Activated naive CD4-positive, alpha-beta T cell treated with anti-CD3 and anti-CD28 coated beads, Interleukin-2, amount 50 U/mL, for 72 hours (primary cell): ENCODE data around the gene ACSS2. TPM values are rescaled to one million over a fixed set of nuclear protein-coding genes. Genes with fewer than 3 reads are reported as not detected.
"Not testable (repeated sequence)": the region's sequence is repeated elsewhere in the genome, so short reads cannot be mapped to it uniquely, and the experiment has no call there.

Source experiments
- ATAC-seq, 2 donors: fragments of 150-1000 bp; cut with Tn5 transposase; 2 replicates each; pipeline ENCODE4 v1.10.0; 2021; ENCODE audit warnings: mild to moderate bottlenecking in 2 of 2, moderate library complexity in 2 of 2
- DNase-seq, 2 donors: peaks; one replicate each; pipeline ENCODE4 v3.0.0; 2021 to 2022; ENCODE audit warnings: low spot score in 2 of 2
- H3K27ac Mint-ChIP-seq, 2 donors: one replicate each; pipeline ENCODE4 v1.8.0; 2022; ENCODE audit warnings: mild to moderate bottlenecking in 2 of 2, mixed read lengths in 2 of 2
- H3K36me3 Mint-ChIP-seq, 2 donors: one replicate each; pipeline ENCODE4 v1.8.0; 2022; ENCODE audit warnings: mixed read lengths in 2 of 2
- H3K9me3 Mint-ChIP-seq, 2 donors: one replicate each; pipeline ENCODE4 v1.8.0; 2022; ENCODE audit warnings: mixed read lengths in 2 of 2
- total RNA-seq, 2 donors: library from RNA; stranded (reverse); gene quantifications; one replicate each; pipeline ENCODE4 v1.2.3, GENCODE V29; 2022

ACSS2 gene
- total RNA-seq, 2 donors from 2014 or later, result 36.0 to 71.7 TPM

GRCh38 chr20:34871320-34871926 lies 5.0 kb upstream of the ACSS2 start:
- no peak for DNase-seq
- H3K27ac Mint-ChIP-seq, result no peak overlapping the region
- H3K36me3 Mint-ChIP-seq, result no peaks in the 10 kb centered on the region
- H3K9me3 Mint-ChIP-seq, result no peaks in the 10 kb centered on the region
- ATAC-seq, result no peak

- H3K9me3 Mint-ChIP-seq, result no peaks in the 10 kb centered on the region
- peaks cover 0 to 5% of the 10 kb centered on the region in 2 donors for H3K36me3 Mint-ChIP-seq
- DNase-seq, result no peak
- peak overlapping the region in 1 of 2 donors; percentile 82 for H3K27ac Mint-ChIP-seq
- no peak for ATAC-seq
These were observed 4.3 kb upstream of the ACSS2 start for GRCh38 chr20:34871966-34872621.

- DNase-seq (peak; percentile 83 to 90), ATAC-seq (peak; percentile 52 to 62)
- H3K27ac Mint-ChIP-seq, result peak within 1 kb of the TSS; percentile 82 to 89
- H3K9me3 Mint-ChIP-seq, result no peaks in the 10 kb centered on the region
- peaks cover 0 to 8% of the 10 kb centered on the region in 2 donors for H3K36me3 Mint-ChIP-seq
These were observed 3.7 kb upstream of the ACSS2 start, which contains the start of gene GGT7 for GRCh38 chr20:34872622-34873224. Gene GGT7, minus strand, starts transcription at chr20:34872856. Its CDS starts 41 bp downstream, at chr20:34872815.

- Mint-ChIP-seq H3K27ac (peak overlapping the region; percentile 82 to 89), H3K9me3 (no peaks in the 10 kb centered on the region), H3K36me3 (peaks cover 0 to 8% of the 10 kb centered on the region in 2 donors)
- ATAC-seq (no peak), DNase-seq (no peak)
These were observed 2.8 kb upstream of the ACSS2 start for GRCh38 chr20:34873583-34874093.

- peak overlapping the region in 1 of 2 donors; percentile 82 for H3K27ac Mint-ChIP-seq
- no peaks in the 10 kb centered on the region for H3K9me3 Mint-ChIP-seq
- ATAC-seq (peak; percentile 11 to 15), DNase-seq (peak in 1 of 2 donors; percentile 73)
- peaks cover 0 to 11% of the 10 kb centered on the region in 2 donors for H3K36me3 Mint-ChIP-seq
These were observed 2.2 kb upstream of the ACSS2 start for GRCh38 chr20:34874094-34874654.

- Mint-ChIP-seq H3K27ac (peak overlapping the region; percentile 18 to 87), H3K9me3 (no peaks in the 10 kb centered on the region)
- DNase-seq, result peak in 1 of 2 donors; percentile 97
These were observed 588 bp upstream of the ACSS2 start for GRCh38 chr20:34875642-34876405.

GRCh38 chr20:34880215-34880850 lies 3.9 kb downstream of the ACSS2 start:
- DNase-seq (no peak), ATAC-seq (no peak)
- Mint-ChIP-seq H3K27ac (no peak overlapping the region), H3K36me3 (peaks cover 0 to 28% of the 10 kb centered on the region in 2 donors), H3K9me3 (no peaks in the 10 kb centered on the region)

More at GRCh38 chr20:34875642-34876405, 588 bp upstream of the ACSS2 start:
- ATAC-seq, result peak; percentile 88
- H3K36me3 Mint-ChIP-seq, result peaks cover 0 to 14% of the 10 kb centered on the region in 2 donors

- H3K36me3 Mint-ChIP-seq, result peaks cover 0 to 28% of the 10 kb centered on the region in 2 donors
- DNase-seq, H3K27ac Mint-ChIP-seq, ATAC-seq, H3K9me3 Mint-ChIP-seq: not testable (repeated sequence)
These were observed 4.6 kb downstream of the ACSS2 start for GRCh38 chr20:34880971-34881370.

GRCh38 chr20:34881689-34882088 lies 5.3 kb downstream of the ACSS2 start:
- H3K9me3 Mint-ChIP-seq, result no peaks in the 10 kb centered on the region
- H3K27ac Mint-ChIP-seq, result peak overlapping the region in 1 of 2 donors; percentile 7
- no peak for DNase-seq
- no peak for ATAC-seq
- peaks cover 0 to 27% of the 10 kb centered on the region in 2 donors for H3K36me3 Mint-ChIP-seq

- DNase-seq (no peak), ATAC-seq (peak in 1 of 2 donors; percentile 88)
- H3K9me3 Mint-ChIP-seq, result no peaks in the 10 kb centered on the region
- peaks cover 0 to 29% of the 10 kb centered on the region in 2 donors for H3K36me3 Mint-ChIP-seq
- H3K27ac Mint-ChIP-seq, result peak overlapping the region; percentile 7 to 60
These were observed 6.8 kb downstream of the ACSS2 start for GRCh38 chr20:34883087-34883688.

GRCh38 chr20:34883809-34884208 lies 7.4 kb downstream of the ACSS2 start:
- peaks cover 0 to 36% of the 10 kb centered on the region in 2 donors for H3K36me3 Mint-ChIP-seq
- ATAC-seq (no peak), DNase-seq (no peak)
- peaks cover 0 to 6% of the 10 kb centered on the region in 2 donors for H3K9me3 Mint-ChIP-seq
- H3K27ac Mint-ChIP-seq, result peak overlapping the region in 1 of 2 donors; percentile 60

GRCh38 chr20:34884260-34884659 lies 7.8 kb downstream of the ACSS2 start:
- peak overlapping the region in 1 of 2 donors; percentile 17 for H3K27ac Mint-ChIP-seq
- H3K9me3 Mint-ChIP-seq, result peaks cover 0 to 6% of the 10 kb centered on the region in 2 donors
- ATAC-seq, result no peak

GRCh38 chr20:34886122-34886521 lies 9.7 kb downstream of the ACSS2 start:
- DNase-seq (no peak), ATAC-seq (no peak)
- H3K27ac Mint-ChIP-seq, result no peak overlapping the region
- peaks cover 0 to 9% of the 10 kb centered on the region in 2 donors for H3K9me3 Mint-ChIP-seq
- peaks cover 0 to 38% of the 10 kb centered on the region in 2 donors for H3K36me3 Mint-ChIP-seq

More at GRCh38 chr20:34884260-34884659, 7.8 kb downstream of the ACSS2 start:
- peaks cover 0 to 32% of the 10 kb centered on the region in 2 donors for H3K36me3 Mint-ChIP-seq
- no peak for DNase-seq

GRCh38 chr20:34887023-34887422 lies 10.6 kb downstream of the ACSS2 start:
- DNase-seq (no peak), ATAC-seq (no peak)
- Mint-ChIP-seq H3K36me3 (peaks cover 0 to 38% of the 10 kb centered on the region in 2 donors), H3K27ac (no peak overlapping the region), H3K9me3 (peaks cover 0 to 9% of the 10 kb centered on the region in 2 donors)

GRCh38 chr20:34888468-34888867 lies 12.1 kb downstream of the ACSS2 start:
- Mint-ChIP-seq H3K36me3 (peaks cover 0 to 34% of the 10 kb centered on the region in 2 donors), H3K9me3 (peaks cover 0 to 9% of the 10 kb centered on the region in 2 donors), H3K27ac (peak overlapping the region; percentile 1 to 8)
- DNase-seq, result no peak
- ATAC-seq, result no peak
